ENCODE measurements around the gene SOX13. TPM values are rescaled to one million over a fixed set of nuclear protein-coding genes. Genes with fewer than 3 reads are reported as not detected.

SOX13 gene
- total and polyA plus RNA-seq, 8 donors, result 12.0 to 27.2 (median 17.2) TPM

DNA sequence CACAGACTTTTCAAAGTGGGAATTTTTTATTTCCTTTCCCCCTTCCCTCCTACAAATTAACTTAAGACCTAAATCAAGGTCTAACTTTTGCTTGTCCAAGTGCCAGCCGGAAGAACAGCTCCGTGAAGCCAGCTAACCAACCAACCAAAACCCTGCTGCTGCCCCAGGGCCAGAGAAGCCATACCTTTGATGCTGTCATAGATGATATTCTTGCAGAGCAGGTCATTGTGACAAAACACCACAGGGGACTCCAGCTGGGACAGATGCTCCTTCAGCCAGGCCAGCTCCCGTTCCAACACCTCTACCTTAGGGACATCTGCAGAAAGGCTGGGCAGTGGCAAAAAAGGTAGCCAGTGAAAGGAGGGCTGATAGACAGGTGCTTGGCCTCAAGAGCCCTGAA, 68.2 kb downstream of the SOX13 start:
- ATAC-seq (no peak), FAIRE-seq (no peak), DNase-seq (no peak)
- no peak overlapping the region for H3K4me3 ChIP-seq
- WGBS, 2 donors, result 90 to 98% methylated on average over 3 of the region's 3 CpGs
- no peaks in the 10 kb centered on the region for H3K36me3 ChIP-seq
- intact Hi-C loops (cut with DNase I), result no loop called here
- H3K4me1 ChIP-seq, result peaks cover 0 to 4% (median 0%) of the 10 kb centered on the region in 3 donors
- no peaks in the 10 kb centered on the region for H3K9me3 ChIP-seq
- no peaks in the 10 kb centered on the region for H3K27me3 ChIP-seq
- no peak for TF ChIP-seq CTCF (IDR thresholded peaks at IDR 0.05)
- H3K27ac ChIP-seq, result no peak overlapping the region

- TF ChIP-seq CTCF (IDR thresholded peaks at IDR 0.05), result no peak
- Histone ChIP-seq H3K27me3 (no peaks in the 10 kb centered on the region), H3K27ac (no peak overlapping the region), H3K36me3 (no peaks in the 10 kb centered on the region), H3K9me3 (no peaks in the 10 kb centered on the region), H3K4me3 (no peak overlapping the region), H3K4me1 (peaks cover 0 to 4% (median 0%) of the 10 kb centered on the region in 3 donors)
- ATAC-seq (no peak), FAIRE-seq (no peak), DNase-seq (no peak)
- intact Hi-C loops (cut with DNase I), result no loop called here
- WGBS, 2 donors, result 88 to 91% methylated on average over 5 of the region's 5 CpGs
These were observed 69.4 kb downstream of the SOX13 start for GRCh38 chr1:204142032-204142974.

DNA sequence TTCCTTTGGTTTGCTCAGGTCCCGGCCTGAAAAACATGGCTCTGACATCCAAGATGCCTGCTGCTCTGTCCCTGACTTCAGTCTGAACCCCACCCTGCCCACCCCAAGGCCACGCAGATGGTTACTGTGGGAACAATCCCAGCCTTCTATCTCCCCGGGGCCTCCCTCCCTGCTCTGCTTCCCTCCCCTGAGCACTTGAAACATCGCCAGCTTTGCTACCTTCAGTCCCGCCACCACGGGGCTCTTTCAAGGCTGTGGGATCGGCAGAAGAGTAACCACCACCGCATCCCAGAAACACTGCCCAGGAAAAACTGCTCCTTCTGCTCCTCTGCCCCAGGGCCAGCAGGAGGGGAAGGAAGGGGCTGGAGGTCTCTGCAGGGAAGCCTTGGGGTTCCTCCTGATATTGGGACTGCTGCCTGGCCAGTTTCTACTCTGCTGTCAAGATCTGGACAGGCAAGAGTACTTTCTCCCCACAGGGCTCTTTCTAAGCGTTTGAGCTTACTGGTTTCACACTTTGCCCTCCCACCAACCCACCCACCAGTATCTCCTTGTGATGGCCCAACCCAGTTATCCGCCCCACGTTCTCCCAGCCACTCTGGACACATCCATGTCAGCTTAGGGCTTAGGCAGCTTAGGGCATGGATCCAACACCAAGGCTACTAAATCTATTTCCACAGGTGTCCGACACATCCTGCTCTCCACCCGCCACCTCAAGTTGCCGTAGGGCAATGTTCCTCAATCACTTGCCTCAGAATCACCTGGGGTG, 70.5 kb downstream of the SOX13 start:
- Histone ChIP-seq H3K36me3 (no peaks in the 10 kb centered on the region), H3K27ac (no peak overlapping the region), H3K27me3 (no peaks in the 10 kb centered on the region), H3K4me3 (no peak overlapping the region), H3K9me3 (no peaks in the 10 kb centered on the region), H3K4me1 (peaks cover 0 to 4% (median 0%) of the 10 kb centered on the region in 3 donors)
- intact Hi-C loops (cut with DNase I), result no loop called here
- no peak for TF ChIP-seq CTCF (IDR thresholded peaks at IDR 0.05)
- DNase-seq (peak in 3 of 6 donors; percentile 45 to 55 (median 49)), ATAC-seq (peak; percentile 39 to 86 (median 62)), FAIRE-seq (no peak)
- 40 to 42% methylated on average over 14 of the region's 14 CpGs for WGBS, 2 donors

GRCh38 chr1:204145033-204145504, 72.2 kb downstream of the SOX13 start:
- FAIRE-seq (no peak), DNase-seq (peak in 1 of 6 donors; percentile 8)
- H3K27ac ChIP-seq, result no peak overlapping the region

More at GRCh38 chr1:204145033-204145504, 72.2 kb downstream of the SOX13 start:
- no peak for TF ChIP-seq CTCF (IDR thresholded peaks at IDR 0.05)
- intact Hi-C loops (cut with DNase I), result no loop called here
- H3K4me3 ChIP-seq, result no peak overlapping the region
- ATAC-seq, result peak in 1 of 4 donors; percentile 36
- no peaks in the 10 kb centered on the region for H3K27me3 ChIP-seq
- no peaks in the 10 kb centered on the region for H3K9me3 ChIP-seq
- H3K36me3 ChIP-seq, result no peaks in the 10 kb centered on the region
- peaks cover 0 to 4% (median 0%) of the 10 kb centered on the region in 3 donors for H3K4me1 ChIP-seq
- 53 to 65% methylated on average over 4 of the region's 4 CpGs for WGBS, 2 donors

Data from pancreas (tissue), 10 donors.